Lower leg skin (tissue), 3 donors: ENCODE measurements around the gene AMPH.

Source experiments
- POLR2A ChIP-seq, 2 donors: fragments of 450-650 bp; IDR thresholded peaks; one replicate each; pipeline ENCODE4 v1.6.1; 2016 to 2017; ENCODE audit warnings: antibody characterized with exemption in 2 of 2, mild to moderate bottlenecking in 1 of 2, moderate library complexity in 1 of 2
- TF ChIP-seq, protein P1 (sequence below), 3 donors: fragments of 450-650 bp; IDR thresholded peaks; one replicate each; pipeline ENCODE4 v1.5.1; 2016; ENCODE audit warnings: antibody characterized with exemption in 3 of 3, mild to moderate bottlenecking in 3 of 3, moderate library complexity in 2 of 3

DNA sequence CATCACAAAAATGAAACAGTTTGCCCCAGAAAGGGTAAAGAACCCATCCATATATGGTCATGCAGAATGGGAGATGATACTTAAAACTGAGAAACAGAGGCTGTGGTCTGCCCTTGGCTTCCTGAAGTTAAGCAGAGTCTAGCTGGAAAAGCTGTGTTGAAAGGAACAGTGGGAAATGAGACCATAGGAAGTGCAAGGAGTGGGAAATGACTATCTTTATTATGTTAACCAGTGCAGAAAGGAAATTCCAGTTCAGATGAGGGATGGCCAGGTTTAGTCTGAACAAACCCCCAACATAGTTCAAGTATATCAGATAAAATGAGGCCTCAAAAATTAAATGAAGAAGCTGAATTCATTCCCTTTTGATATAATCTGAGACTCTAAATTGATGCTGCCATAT is 245.5 kb downstream of the AMPH start:
- TF ChIP-seq, protein P1, sequence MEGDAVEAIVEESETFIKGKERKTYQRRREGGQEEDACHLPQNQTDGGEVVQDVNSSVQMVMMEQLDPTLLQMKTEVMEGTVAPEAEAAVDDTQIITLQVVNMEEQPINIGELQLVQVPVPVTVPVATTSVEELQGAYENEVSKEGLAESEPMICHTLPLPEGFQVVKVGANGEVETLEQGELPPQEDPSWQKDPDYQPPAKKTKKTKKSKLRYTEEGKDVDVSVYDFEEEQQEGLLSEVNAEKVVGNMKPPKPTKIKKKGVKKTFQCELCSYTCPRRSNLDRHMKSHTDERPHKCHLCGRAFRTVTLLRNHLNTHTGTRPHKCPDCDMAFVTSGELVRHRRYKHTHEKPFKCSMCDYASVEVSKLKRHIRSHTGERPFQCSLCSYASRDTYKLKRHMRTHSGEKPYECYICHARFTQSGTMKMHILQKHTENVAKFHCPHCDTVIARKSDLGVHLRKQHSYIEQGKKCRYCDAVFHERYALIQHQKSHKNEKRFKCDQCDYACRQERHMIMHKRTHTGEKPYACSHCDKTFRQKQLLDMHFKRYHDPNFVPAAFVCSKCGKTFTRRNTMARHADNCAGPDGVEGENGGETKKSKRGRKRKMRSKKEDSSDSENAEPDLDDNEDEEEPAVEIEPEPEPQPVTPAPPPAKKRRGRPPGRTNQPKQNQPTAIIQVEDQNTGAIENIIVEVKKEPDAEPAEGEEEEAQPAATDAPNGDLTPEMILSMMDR (IDR thresholded peaks at IDR 0.05), result no peak
- TF ChIP-seq POLR2A (IDR thresholded peaks at IDR 0.05), result no peak
